Right cardiac atrium (tissue), 5 donors: Measurements from ENCODE around the gene CLDN9. TPM values are rescaled to one million over a fixed set of nuclear protein-coding genes. Genes with fewer than 3 reads are reported as not detected.

Experiments
- ATAC-seq, 2 donors: fragments of 200-7000 bp; cut with Tn5 transposase; one replicate each; pipeline versions ENCODE4 v1.8.0 to v1.9.1; 2020; ENCODE audit warnings: moderate library complexity in 2 of 2, mild to moderate bottlenecking in 1 of 2
- DNase-seq, 3 donors: peaks; one replicate each; pipeline ENCODE4 v3.0.0-alpha.2; 2020
- H3K27ac ChIP-seq: one replicate; pipeline ENCODE4 v1.5.1; 2013; ENCODE audit warnings: mild to moderate bottlenecking, low read length, control low read depth, moderate library complexity
- H3K27me3 ChIP-seq: one replicate; pipeline ENCODE4 v1.6.1; 2013; ENCODE audit not compliant: control insufficient read depth, insufficient read depth
- H3K4me1 ChIP-seq: one replicate; pipeline ENCODE4 v1.6.1; 2013; ENCODE audit warnings: low read length; ENCODE audit not compliant: control insufficient read depth, insufficient read depth
- H3K4me3 ChIP-seq: one replicate; pipeline ENCODE4 v1.5.1; 2013; ENCODE audit warnings: low read length, control low read depth
- H3K9me3 ChIP-seq: one replicate; pipeline ENCODE4 v1.6.1; 2013; ENCODE audit warnings: low read length; ENCODE audit not compliant: control insufficient read depth
- WGBS: extraction: QIAGEN DNeasy Blood & Tissue Kit; methylation state at CpG from one replicate; pipeline ENCODE4 v1.1.7; 2013; 5-methylcytosine and 5-hydroxymethylcytosine counted together
- intact Hi-C, 4 donors: fragments of 100-400 bp; cut with DNase I; formaldehyde crosslinking; loops; one replicate each; pipeline versions ENCODE4 v1.11.0 to v1.14.0; 2022 to 2023
- polyA plus RNA-seq: library from polyadenylated mRNA; stranded (reverse); fragments of 200-250 nt; gene quantifications from one replicate; pipeline ENCODE4 v1.2.3, GENCODE V29; 2013
- total RNA-seq, 4 donors: library from RNA; stranded (reverse); fragmentation: NEBNext Ultra II Directional; extraction: Animal tissue kit (Norgen Biotek cat#: 25700); gene quantifications; one replicate each; pipeline ENCODE4 v1.2.1, GENCODE V29; 2021
- donor health status: healthy with polysubstance abuse.
- donor health status: DM: no; HTN: yes; CAD: no.
- donor health status: DM: no; HTN: no; CAD: no.
- donor health status: DM: no; HTN: yes; CAD: no; lungs with severe emphysema.
- donor health status: DM: yes; HTN: yes; CAD: no.

The CLDN9 gene
- total and polyA plus RNA-seq, 5 donors, result 0.14 to 0.46 (median 0.32) TPM

GRCh38 chr16:2975161-2975795, 37.4 kb upstream of the CLDN9 start:
- Histone ChIP-seq H3K4me1 (no peaks in the 10 kb centered on the region), H3K9me3 (no peaks in the 10 kb centered on the region), H3K27me3 (no peaks in the 10 kb centered on the region), H3K4me3 (no peak overlapping the region), H3K27ac (no peak overlapping the region)
- 93% methylated on average over 28 of the region's 28 CpGs for WGBS
- DNase-seq, result peak in 2 of 3 donors; percentile 48 to 52
- no peak for ATAC-seq
- intact Hi-C loops, result no loop called here

GRCh38 chr16:2976201-2976600, 36.5 kb upstream of the CLDN9 start:
- DNase-seq (no peak), ATAC-seq (no peak)
- Histone ChIP-seq H3K4me1 (no peaks in the 10 kb centered on the region), H3K27ac (no peak overlapping the region), H3K27me3 (no peaks in the 10 kb centered on the region), H3K4me3 (no peak overlapping the region), H3K9me3 (no peaks in the 10 kb centered on the region)
- intact Hi-C loops, result no loop called here
- WGBS, result 94% methylated on average over 7 of the region's 7 CpGs

- H3K27me3 ChIP-seq, result no peaks in the 10 kb centered on the region
- ATAC-seq, result no peak
- DNase-seq, result peak in 1 of 3 donors; percentile 57
- H3K4me3 ChIP-seq, result no peak overlapping the region
- no peaks in the 10 kb centered on the region for H3K9me3 ChIP-seq
- 91% methylated on average over 15 of the region's 15 CpGs for WGBS
- no peaks in the 10 kb centered on the region for H3K4me1 ChIP-seq
- intact Hi-C loops, result no loop called here
- no peak overlapping the region for H3K27ac ChIP-seq
Measured at GRCh38 chr16:2976673-2977072, 36.0 kb upstream of the CLDN9 start.

- H3K9me3 ChIP-seq, result no peaks in the 10 kb centered on the region
- DNase-seq, result no peak
- no peaks in the 10 kb centered on the region for H3K4me1 ChIP-seq
- WGBS, result 86% methylated on average over 6 of the region's 6 CpGs
- ATAC-seq, result no peak
- H3K27me3 ChIP-seq, result no peaks in the 10 kb centered on the region
- H3K27ac ChIP-seq, result no peak overlapping the region
- intact Hi-C loops, result no loop called here
- H3K4me3 ChIP-seq, result no peak overlapping the region
Measured at GRCh38 chr16:2977440-2977839, 35.3 kb upstream of the CLDN9 start.

GRCh38 chr16:2979669-2980226, 33.0 kb upstream of the CLDN9 start:
- Histone ChIP-seq H3K27me3 (no peaks in the 10 kb centered on the region), H3K4me3 (peak overlapping the region; percentile 73), H3K27ac (no peak overlapping the region), H3K4me1 (no peaks in the 10 kb centered on the region), H3K9me3 (no peaks in the 10 kb centered on the region)
- no peak for ATAC-seq
- peak in 1 of 3 donors; percentile 75 for DNase-seq
- WGBS, result 7% methylated on average over 43 of the region's 43 CpGs
- intact Hi-C loops, result no loop called here

- Histone ChIP-seq H3K9me3 (no peaks in the 10 kb centered on the region), H3K4me3 (peak within 1 kb of the TSS; percentile 73), H3K4me1 (no peaks in the 10 kb centered on the region), H3K27me3 (no peaks in the 10 kb centered on the region), H3K27ac (peak within 1 kb of the TSS; percentile 87)
- intact Hi-C loops, result no loop called here
- ATAC-seq (peak; percentile 94 to 95), DNase-seq (peak; percentile 93 to 97 (median 97))
- WGBS, result 5% methylated on average over 91 of the region's 91 CpGs
Measured at GRCh38 chr16:2980227-2981176, 32.2 kb upstream of the CLDN9 start, which contains the start of gene PKMYT1. PKMYT1 (minus strand) TSS chr16:2980446; CDS start chr16:2979657, 789 bp downstream.

GRCh38 chr16:2981177-2981898, 31.4 kb upstream of the CLDN9 start:
- intact Hi-C loops, result no loop called here
- no peaks in the 10 kb centered on the region for H3K9me3 ChIP-seq
- DNase-seq (peak in 2 of 3 donors; percentile 46 to 56), ATAC-seq (no peak)
- no peaks in the 10 kb centered on the region for H3K4me1 ChIP-seq
- no peak overlapping the region for H3K27ac ChIP-seq
- 44% methylated on average over 33 of the region's 33 CpGs for WGBS
- H3K4me3 ChIP-seq, result no peak overlapping the region
- H3K27me3 ChIP-seq, result no peaks in the 10 kb centered on the region

- no peak for ATAC-seq
- Histone ChIP-seq H3K9me3 (no peaks in the 10 kb centered on the region), H3K4me1 (no peaks in the 10 kb centered on the region), H3K27me3 (no peaks in the 10 kb centered on the region), H3K27ac (no peak overlapping the region), H3K4me3 (no peak overlapping the region)
- DNase-seq, result peak in 1 of 3 donors; percentile 46
- 69% methylated on average over 4 of the region's 4 CpGs for WGBS
- intact Hi-C loops, result no loop called here
Measured at GRCh38 chr16:2981899-2982250, 30.8 kb upstream of the CLDN9 start.

- WGBS, result 84% methylated on average over 5 of the region's 5 CpGs
- ATAC-seq, result no peak
Measured at GRCh38 chr16:2982402-2982801, 30.3 kb upstream of the CLDN9 start.

GRCh38 chr16:2983706-2984136, 29.0 kb upstream of the CLDN9 start:
- Histone ChIP-seq H3K4me3 (no peak overlapping the region), H3K4me1 (no peaks in the 10 kb centered on the region), H3K9me3 (no peaks in the 10 kb centered on the region), H3K27ac (no peak overlapping the region), H3K27me3 (no peaks in the 10 kb centered on the region)
- ATAC-seq (peak; percentile 47 to 57), DNase-seq (peak; percentile 78 to 93 (median 92))
- intact Hi-C loops, result no loop called here
- WGBS, result 10% methylated on average over 42 of the region's 42 CpGs

More at GRCh38 chr16:2982402-2982801, 30.3 kb upstream of the CLDN9 start:
- Histone ChIP-seq H3K27ac (no peak overlapping the region), H3K27me3 (no peaks in the 10 kb centered on the region), H3K4me1 (no peaks in the 10 kb centered on the region), H3K4me3 (no peak overlapping the region), H3K9me3 (no peaks in the 10 kb centered on the region)
- intact Hi-C loops, result no loop called here
- DNase-seq, result no peak
